ENCODE measurements around the gene ADAMTS7.

DNA sequence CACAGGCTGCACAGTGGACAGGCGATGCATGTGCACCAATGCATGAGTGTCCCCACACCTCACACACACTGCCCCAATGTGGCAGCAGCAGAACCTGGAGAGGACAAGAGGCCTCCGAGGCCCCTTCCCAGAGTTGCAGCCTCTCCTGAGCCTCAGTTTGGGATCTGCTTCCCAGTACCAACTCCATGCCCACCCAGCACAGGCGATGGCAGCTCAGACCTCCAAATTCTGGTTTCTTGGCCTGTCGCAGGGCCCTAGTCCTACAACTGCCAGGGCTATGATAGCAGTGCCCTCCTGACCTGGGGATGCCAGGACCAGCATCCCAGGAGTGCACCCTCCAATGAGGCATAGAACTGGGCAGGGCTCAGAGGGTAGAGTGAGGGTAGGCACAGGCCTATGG, 19.9 kb downstream of the ADAMTS7 start:
- TF ChIP-seq, protein P1, sequence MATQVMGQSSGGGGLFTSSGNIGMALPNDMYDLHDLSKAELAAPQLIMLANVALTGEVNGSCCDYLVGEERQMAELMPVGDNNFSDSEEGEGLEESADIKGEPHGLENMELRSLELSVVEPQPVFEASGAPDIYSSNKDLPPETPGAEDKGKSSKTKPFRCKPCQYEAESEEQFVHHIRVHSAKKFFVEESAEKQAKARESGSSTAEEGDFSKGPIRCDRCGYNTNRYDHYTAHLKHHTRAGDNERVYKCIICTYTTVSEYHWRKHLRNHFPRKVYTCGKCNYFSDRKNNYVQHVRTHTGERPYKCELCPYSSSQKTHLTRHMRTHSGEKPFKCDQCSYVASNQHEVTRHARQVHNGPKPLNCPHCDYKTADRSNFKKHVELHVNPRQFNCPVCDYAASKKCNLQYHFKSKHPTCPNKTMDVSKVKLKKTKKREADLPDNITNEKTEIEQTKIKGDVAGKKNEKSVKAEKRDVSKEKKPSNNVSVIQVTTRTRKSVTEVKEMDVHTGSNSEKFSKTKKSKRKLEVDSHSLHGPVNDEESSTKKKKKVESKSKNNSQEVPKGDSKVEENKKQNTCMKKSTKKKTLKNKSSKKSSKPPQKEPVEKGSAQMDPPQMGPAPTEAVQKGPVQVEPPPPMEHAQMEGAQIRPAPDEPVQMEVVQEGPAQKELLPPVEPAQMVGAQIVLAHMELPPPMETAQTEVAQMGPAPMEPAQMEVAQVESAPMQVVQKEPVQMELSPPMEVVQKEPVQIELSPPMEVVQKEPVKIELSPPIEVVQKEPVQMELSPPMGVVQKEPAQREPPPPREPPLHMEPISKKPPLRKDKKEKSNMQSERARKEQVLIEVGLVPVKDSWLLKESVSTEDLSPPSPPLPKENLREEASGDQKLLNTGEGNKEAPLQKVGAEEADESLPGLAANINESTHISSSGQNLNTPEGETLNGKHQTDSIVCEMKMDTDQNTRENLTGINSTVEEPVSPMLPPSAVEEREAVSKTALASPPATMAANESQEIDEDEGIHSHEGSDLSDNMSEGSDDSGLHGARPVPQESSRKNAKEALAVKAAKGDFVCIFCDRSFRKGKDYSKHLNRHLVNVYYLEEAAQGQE (IDR thresholded peaks at IDR 0.05) = no peak
- TF ChIP-seq RFX5 (IDR thresholded peaks at IDR 0.05) (no peak), EP300 (IDR thresholded peaks at IDR 0.05) (no peak)
- TF ChIP-seq, protein P2, sequence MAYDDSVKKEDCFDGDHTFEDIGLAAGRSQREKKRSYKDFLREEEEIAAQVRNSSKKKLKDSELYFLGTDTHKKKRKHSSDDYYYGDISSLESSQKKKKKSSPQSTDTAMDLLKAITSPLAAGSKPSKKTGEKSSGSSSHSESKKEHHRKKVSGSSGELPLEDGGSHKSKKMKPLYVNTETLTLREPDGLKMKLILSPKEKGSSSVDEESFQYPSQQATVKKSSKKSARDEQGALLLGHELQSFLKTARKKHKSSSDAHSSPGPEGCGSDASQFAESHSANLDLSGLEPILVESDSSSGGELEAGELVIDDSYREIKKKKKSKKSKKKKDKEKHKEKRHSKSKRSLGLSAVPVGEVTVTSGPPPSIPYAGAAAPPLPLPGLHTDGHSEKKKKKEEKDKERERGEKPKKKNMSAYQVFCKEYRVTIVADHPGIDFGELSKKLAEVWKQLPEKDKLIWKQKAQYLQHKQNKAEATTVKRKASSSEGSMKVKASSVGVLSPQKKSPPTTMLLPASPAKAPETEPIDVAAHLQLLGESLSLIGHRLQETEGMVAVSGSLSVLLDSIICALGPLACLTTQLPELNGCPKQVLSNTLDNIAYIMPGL (CRISPR knock-in tag; IDR thresholded peaks at IDR 0.05; ENCODE audit: borderline replicate concordance) = no peak

All from A549 (cell line).